Brain microvascular endothelial cell (primary cell): ENCODE results near the gene SHANK3.

Source experiments
- DNase-seq: peaks from one replicate; pipeline ENCODE4 v3.0.0-alpha.2; 2020
- H3K27ac ChIP-seq: fragments of 250-450 bp; sonication (Bioruptor Pico); 2 replicates; pipeline ENCODE4 v1.5.1; 2020; ENCODE audit warnings: mild to moderate bottlenecking, moderate library complexity
- H3K27me3 ChIP-seq: fragments of 250-450 bp; sonication (Bioruptor Pico); replicated peaks from 2 replicates; pipeline ENCODE4 v1.5.1; 2020; ENCODE audit warnings: mild to moderate bottlenecking
- H3K36me3 ChIP-seq: fragments of 250-450 bp; sonication (Bioruptor Pico); replicated peaks from 2 replicates; pipeline ENCODE4 v1.5.1; 2020; ENCODE audit warnings: mild to moderate bottlenecking
- H3K4me3 ChIP-seq: 2 replicates; pipeline ENCODE4 v1.5.1; 2011; ENCODE audit warnings: low read depth, mild to moderate bottlenecking, control low read depth, low read length, moderate library complexity
- in situ Hi-C: cut with HindIII; loops from 2 replicates; pipeline ENCODE4 v1.10.0; 2017; ENCODE audit warnings: low sequenced_read_pairs, low pct_ligation_motif_present
- TF ChIP-seq, protein P1 (sequence below): IDR thresholded peaks from 2 replicates; pipeline ENCODE4 v1.5.1; 2011; ENCODE audit warnings: low read depth, mild to moderate bottlenecking, moderate library complexity, low read length, control low read depth, inconsistent platforms; ENCODE audit errors: missing control alignments

SHANK3 gene

DNA sequence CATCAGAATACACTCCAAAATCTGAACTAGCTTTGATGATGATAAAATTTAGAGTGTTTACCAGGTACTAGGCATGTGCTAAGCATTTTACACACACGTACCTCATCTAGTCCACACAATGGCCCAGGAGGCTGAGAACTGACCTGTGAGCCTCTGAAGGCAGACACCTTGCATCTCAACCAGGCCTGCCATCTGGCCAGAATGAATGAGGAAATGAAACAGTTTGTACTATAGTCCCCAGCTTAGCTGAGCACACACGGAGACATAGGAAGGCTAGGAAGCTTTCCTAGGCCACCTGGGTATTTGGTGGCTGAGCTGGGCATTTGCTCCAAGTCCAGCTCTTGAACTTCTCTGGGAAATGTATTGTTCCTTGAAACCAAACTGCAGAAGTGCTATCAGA lies 6.9 kb upstream of the SHANK3 start:
- DNase-seq, result no peak
- TF ChIP-seq, protein P1, sequence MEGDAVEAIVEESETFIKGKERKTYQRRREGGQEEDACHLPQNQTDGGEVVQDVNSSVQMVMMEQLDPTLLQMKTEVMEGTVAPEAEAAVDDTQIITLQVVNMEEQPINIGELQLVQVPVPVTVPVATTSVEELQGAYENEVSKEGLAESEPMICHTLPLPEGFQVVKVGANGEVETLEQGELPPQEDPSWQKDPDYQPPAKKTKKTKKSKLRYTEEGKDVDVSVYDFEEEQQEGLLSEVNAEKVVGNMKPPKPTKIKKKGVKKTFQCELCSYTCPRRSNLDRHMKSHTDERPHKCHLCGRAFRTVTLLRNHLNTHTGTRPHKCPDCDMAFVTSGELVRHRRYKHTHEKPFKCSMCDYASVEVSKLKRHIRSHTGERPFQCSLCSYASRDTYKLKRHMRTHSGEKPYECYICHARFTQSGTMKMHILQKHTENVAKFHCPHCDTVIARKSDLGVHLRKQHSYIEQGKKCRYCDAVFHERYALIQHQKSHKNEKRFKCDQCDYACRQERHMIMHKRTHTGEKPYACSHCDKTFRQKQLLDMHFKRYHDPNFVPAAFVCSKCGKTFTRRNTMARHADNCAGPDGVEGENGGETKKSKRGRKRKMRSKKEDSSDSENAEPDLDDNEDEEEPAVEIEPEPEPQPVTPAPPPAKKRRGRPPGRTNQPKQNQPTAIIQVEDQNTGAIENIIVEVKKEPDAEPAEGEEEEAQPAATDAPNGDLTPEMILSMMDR, result no peak
- Histone ChIP-seq H3K27me3 (no peaks in the 10 kb centered on the region), H3K36me3 (no peaks in the 10 kb centered on the region), H3K27ac (no peak overlapping the region), H3K4me3 (no peak overlapping the region)
- in situ Hi-C loops, result no loop called here

DNA sequence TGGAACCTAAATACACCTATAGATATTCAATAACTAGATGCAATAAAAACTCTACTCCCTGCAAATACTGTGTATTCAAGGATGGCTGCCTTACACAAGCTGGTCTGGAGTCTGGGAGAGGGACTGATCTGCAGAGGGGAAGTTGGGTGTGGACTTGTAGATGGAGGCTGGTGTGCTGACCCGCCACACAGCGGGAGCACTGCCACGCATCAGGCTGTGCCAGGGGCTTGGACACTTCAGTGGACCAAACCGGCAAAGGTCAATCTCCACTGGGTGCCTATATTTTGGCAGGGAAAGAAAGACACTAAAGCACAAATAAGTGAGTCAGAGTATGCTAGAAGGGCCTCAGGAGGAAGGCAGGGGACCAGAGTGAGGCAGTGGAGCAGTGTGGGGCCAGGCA lies 2.1 kb upstream of the SHANK3 start:
- DNase-seq, result no peak
- Histone ChIP-seq H3K27ac (no peak overlapping the region), H3K4me3 (no peak overlapping the region), H3K36me3 (no peaks in the 10 kb centered on the region), H3K27me3 (peaks cover 18% of the 10 kb centered on the region)
- in situ Hi-C loops, result no loop called here
- TF ChIP-seq, protein P1, result no peak

DNA sequence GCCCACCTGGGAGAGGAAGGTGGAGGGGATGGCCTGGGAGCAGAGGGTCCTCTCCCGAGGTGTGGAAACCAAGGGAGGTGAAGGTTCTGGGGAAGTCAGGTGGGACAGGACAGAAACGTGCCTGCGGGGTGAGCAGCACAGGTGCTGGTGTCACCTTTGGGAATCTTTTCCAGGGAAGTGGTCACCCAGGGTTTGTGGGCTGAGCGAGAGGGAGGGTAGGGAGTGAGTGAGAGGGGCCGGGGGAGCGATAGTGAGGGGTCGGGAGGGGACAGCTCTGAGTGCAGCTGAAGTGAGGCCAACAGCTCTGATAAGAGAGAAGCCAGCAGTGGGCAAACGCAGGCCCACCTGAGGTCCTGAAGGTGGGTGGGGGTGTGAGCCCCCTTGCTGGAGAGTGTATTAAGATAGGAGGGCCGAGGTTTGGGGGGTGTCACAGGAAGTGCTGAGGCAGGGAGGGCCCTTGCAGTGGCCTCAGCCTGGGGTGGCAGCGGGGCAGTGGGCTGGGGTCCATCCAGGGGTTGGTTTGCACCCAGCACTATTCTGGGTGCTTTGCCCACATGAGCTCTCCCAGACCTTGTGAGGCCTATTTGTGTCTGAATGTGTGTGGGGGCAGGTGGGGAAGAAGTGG lies 1.6 kb upstream of the SHANK3 start:
- no peak for DNase-seq
- no peak overlapping the region for H3K27ac ChIP-seq
- in situ Hi-C loops, result no loop called here
- no peak overlapping the region for H3K4me3 ChIP-seq
- peaks cover 20% of the 10 kb centered on the region for H3K27me3 ChIP-seq
- no peaks in the 10 kb centered on the region for H3K36me3 ChIP-seq
- TF ChIP-seq, protein P1, result no peak

DNA sequence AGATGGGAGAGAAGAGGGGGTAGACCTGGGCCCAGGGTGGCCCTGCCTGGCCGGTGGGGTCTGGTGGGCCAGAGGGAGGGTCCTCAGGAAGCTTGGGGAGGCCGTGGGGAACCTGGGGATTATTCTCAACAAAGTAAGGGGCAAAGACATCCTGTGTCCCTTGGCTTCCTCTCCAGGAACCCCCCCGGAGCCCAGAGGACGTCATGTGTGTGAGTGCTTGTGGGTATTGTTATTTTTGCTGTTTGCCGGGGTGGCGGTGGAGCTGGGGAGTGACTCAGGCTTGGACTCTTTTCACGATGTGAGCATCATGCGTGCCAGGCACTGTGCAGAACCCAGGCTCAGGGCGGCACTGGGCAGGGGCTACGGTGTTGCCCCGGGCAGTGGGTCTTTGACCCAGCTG lies 982 bp upstream of the SHANK3 start:
- peak; percentile 31 for DNase-seq
- TF ChIP-seq, protein P1, result no peak
- in situ Hi-C loops, result no loop called here
- Histone ChIP-seq H3K27me3 (peaks cover 20% of the 10 kb centered on the region), H3K4me3 (no peak overlapping the region), H3K36me3 (no peaks in the 10 kb centered on the region), H3K27ac (no peak overlapping the region)

DNA sequence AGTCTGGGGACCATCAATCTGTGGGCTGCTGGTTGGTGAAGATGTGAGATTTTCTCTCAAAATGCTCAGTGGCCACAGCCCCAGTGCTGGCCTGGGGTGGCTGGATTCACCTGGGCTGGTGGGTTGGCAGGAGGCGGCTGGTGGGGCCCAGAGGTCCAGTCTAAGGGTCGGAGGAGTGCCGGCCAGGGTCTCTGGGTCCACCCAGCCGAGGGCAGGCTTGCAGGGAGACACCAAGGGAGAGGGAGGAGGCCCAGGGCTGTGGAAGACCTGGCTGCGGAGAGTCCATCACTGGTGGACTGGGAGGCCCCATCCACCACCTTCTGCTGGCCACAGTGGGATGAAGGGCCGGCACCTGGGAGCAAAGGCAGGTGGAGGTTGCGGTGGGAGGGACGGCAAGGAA lies 582 bp upstream of the SHANK3 start:
- Histone ChIP-seq H3K27me3 (peaks cover 20% of the 10 kb centered on the region), H3K36me3 (no peaks in the 10 kb centered on the region), H3K4me3 (no peak overlapping the region), H3K27ac (no peak overlapping the region)
- no peak for DNase-seq
- in situ Hi-C loops, result no loop called here
- TF ChIP-seq, protein P1, result no peak
